ENCODE data around the gene CDH15.
A peak's percentile ranks its signal among the peaks of the same experiment; 100 is the strongest.

CDH15 gene

GRCh38 chr16:89194340-89195311 lies 23.1 kb downstream of the CDH15 start:
- TF ChIP-seq TAF1 (IDR thresholded peaks at IDR 0.05; ENCODE audit: borderline replicate concordance, low read depth, low read length) (no peak), POLR2A (IDR thresholded peaks at IDR 0.05; ENCODE audit: low read depth, low read length) (no peak), POLR2AphosphoS5 (IDR thresholded peaks at IDR 0.05; ENCODE audit: low read depth, low read length) (no peak)
- FAIRE-seq (no peak), DNase-seq (ENCODE audit: insufficient read length) (no peak)

GRCh38 chr16:89195521-89196171 lies 24.1 kb downstream of the CDH15 start:
- TF ChIP-seq TAF1 (IDR thresholded peaks at IDR 0.05; ENCODE audit: borderline replicate concordance, low read depth, low read length): no peak
- no peak for TF ChIP-seq POLR2AphosphoS5 (IDR thresholded peaks at IDR 0.05; ENCODE audit: low read depth, low read length)
- TF ChIP-seq POLR2A (IDR thresholded peaks at IDR 0.05; ENCODE audit: low read depth, low read length): no peak
- FAIRE-seq (no peak), DNase-seq (ENCODE audit: insufficient read length) (no peak)

GRCh38 chr16:89197033-89197632 lies 25.6 kb downstream of the CDH15 start:
- DNase-seq (ENCODE audit: insufficient read length) (no peak), FAIRE-seq (no peak)
- no peak for TF ChIP-seq POLR2A (IDR thresholded peaks at IDR 0.05; ENCODE audit: low read depth, low read length)
- no peak for TF ChIP-seq POLR2AphosphoS5 (IDR thresholded peaks at IDR 0.05; ENCODE audit: low read depth, low read length)
- TF ChIP-seq TAF1 (IDR thresholded peaks at IDR 0.05; ENCODE audit: borderline replicate concordance, low read depth, low read length): no peak

GRCh38 chr16:89197633-89198416 lies 26.3 kb downstream of the CDH15 start:
- TF ChIP-seq TAF1 (IDR thresholded peaks at IDR 0.05; ENCODE audit: borderline replicate concordance, low read depth, low read length) (no peak), POLR2A (IDR thresholded peaks at IDR 0.05; ENCODE audit: low read depth, low read length) (no peak), POLR2AphosphoS5 (IDR thresholded peaks at IDR 0.05; ENCODE audit: low read depth, low read length) (no peak)
- FAIRE-seq: no peak
- no peak for DNase-seq (ENCODE audit: insufficient read length)

GRCh38 chr16:89198417-89199240 lies 27.1 kb downstream of the CDH15 start:
- no peak for FAIRE-seq
- peak; percentile 27 for DNase-seq (ENCODE audit: insufficient read length)
- no peak for TF ChIP-seq POLR2AphosphoS5 (IDR thresholded peaks at IDR 0.05; ENCODE audit: low read depth, low read length)
- no peak for TF ChIP-seq POLR2A (IDR thresholded peaks at IDR 0.05; ENCODE audit: low read depth, low read length)
- no peak for TF ChIP-seq TAF1 (IDR thresholded peaks at IDR 0.05; ENCODE audit: borderline replicate concordance, low read depth, low read length)

GRCh38 chr16:89199241-89200123 lies 27.9 kb downstream of the CDH15 start:
- no peak for FAIRE-seq

GRCh38 chr16:89200124-89200849 lies 28.7 kb downstream of the CDH15 start, which contains the start of gene SLC22A31:
Gene SLC22A31, minus strand, starts transcription at chr16:89200537. Its CDS starts 36 bp downstream, at chr16:89200501.
- TF ChIP-seq POLR2A (IDR thresholded peaks at IDR 0.05; ENCODE audit: low read depth, low read length): no peak
- no peak for TF ChIP-seq TAF1 (IDR thresholded peaks at IDR 0.05; ENCODE audit: borderline replicate concordance, low read depth, low read length)
- no peak for TF ChIP-seq POLR2AphosphoS5 (IDR thresholded peaks at IDR 0.05; ENCODE audit: low read depth, low read length)
- FAIRE-seq (no peak), DNase-seq (ENCODE audit: insufficient read length) (peak; percentile 26)

More at GRCh38 chr16:89199241-89200123, 27.9 kb downstream of the CDH15 start:
- no peak for TF ChIP-seq POLR2A (IDR thresholded peaks at IDR 0.05; ENCODE audit: low read depth, low read length)
- no peak for TF ChIP-seq POLR2AphosphoS5 (IDR thresholded peaks at IDR 0.05; ENCODE audit: low read depth, low read length)
- TF ChIP-seq TAF1 (IDR thresholded peaks at IDR 0.05; ENCODE audit: borderline replicate concordance, low read depth, low read length): no peak
- DNase-seq (ENCODE audit: insufficient read length): peak; percentile 19

GRCh38 chr16:89200850-89201411 lies 29.4 kb downstream of the CDH15 start:
- no peak for DNase-seq (ENCODE audit: insufficient read length)
- TF ChIP-seq POLR2AphosphoS5 (IDR thresholded peaks at IDR 0.05; ENCODE audit: low read depth, low read length): no peak
- no peak for TF ChIP-seq POLR2A (IDR thresholded peaks at IDR 0.05; ENCODE audit: low read depth, low read length)
- no peak for TF ChIP-seq TAF1 (IDR thresholded peaks at IDR 0.05; ENCODE audit: borderline replicate concordance, low read depth, low read length)
- FAIRE-seq: no peak

Data from GM12892 (cell line).